Stimulated activated naive CD8-positive, alpha-beta T cell treated with anti-CD3 and anti-CD28 coated beads, Interleukin-15, amount 100 ng/mL, for 72 hours (primary cell): Measurements from ENCODE around the gene NPIPB5.
"Not testable (repeated sequence)": the region's sequence is repeated elsewhere in the genome, so short reads cannot be mapped to it uniquely, and the experiment has no call there.

Source experiments
- ATAC-seq: fragments of 150-1000 bp; cut with Tn5 transposase; 2 replicates; pipeline ENCODE4 v1.10.0; 2021; ENCODE audit warnings: mild to moderate bottlenecking, moderate library complexity
- DNase-seq, 2 donors: peaks; one replicate each; pipeline ENCODE4 v3.0.0; 2021 to 2022
- H3K27ac Mint-ChIP-seq, 2 donors: one replicate each; pipeline ENCODE4 v1.8.0; 2022; ENCODE audit warnings: mild to moderate bottlenecking in 2 of 2, mixed read lengths in 2 of 2, moderate library complexity in 2 of 2
- H3K27me3 Mint-ChIP-seq: one replicate; pipeline ENCODE4 v1.8.0; 2022; ENCODE audit warnings: mixed read lengths
- H3K4me1 Mint-ChIP-seq: one replicate; pipeline ENCODE4 v1.8.0; 2022; ENCODE audit warnings: mild to moderate bottlenecking, mixed read lengths
- H3K4me3 Mint-ChIP-seq, 2 donors: one replicate each; pipeline ENCODE4 v1.8.0; 2022; ENCODE audit warnings: mild to moderate bottlenecking in 2 of 2, mixed read lengths in 2 of 2, moderate library complexity in 1 of 2
- H3K9me3 Mint-ChIP-seq, 2 donors: one replicate each; pipeline ENCODE4 v1.8.0; 2022; ENCODE audit warnings: mixed read lengths in 2 of 2

Gene NPIPB5

DNA sequence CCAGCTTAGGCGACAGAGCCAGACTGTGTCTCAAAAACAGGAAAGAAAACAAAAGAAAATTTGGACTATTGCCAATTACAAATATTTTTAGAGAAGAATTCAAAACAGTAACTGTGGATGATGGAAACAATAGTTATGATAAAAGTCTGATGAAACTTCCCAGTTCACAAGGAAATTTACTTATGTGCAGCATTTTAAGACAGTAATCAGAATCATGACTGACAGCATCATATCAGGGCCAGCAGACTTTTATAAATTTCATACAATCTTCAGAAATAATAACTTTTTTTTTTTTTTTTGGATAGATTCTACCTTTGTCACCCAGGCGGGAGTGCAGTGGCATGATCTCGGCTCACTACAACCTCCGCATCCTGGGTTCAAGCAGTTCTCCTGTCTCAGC is at the start of gene NPIPB5:
NPIPB5 (plus strand) TSS at position 301 of the 400 bp plus-strand sequence. CDS start 2,911 bp downstream, outside the sequence.
- H3K9me3 Mint-ChIP-seq, H3K4me1 Mint-ChIP-seq, H3K27me3 Mint-ChIP-seq, H3K4me3 Mint-ChIP-seq, ATAC-seq, H3K27ac Mint-ChIP-seq, DNase-seq: not testable (repeated sequence)

- not testable (repeated sequence) for DNase-seq, ATAC-seq, H3K27me3 Mint-ChIP-seq, H3K4me3 Mint-ChIP-seq, H3K4me1 Mint-ChIP-seq, H3K27ac Mint-ChIP-seq, H3K9me3 Mint-ChIP-seq
Measured at GRCh38 chr16:22468846-22469245, 41.8 kb upstream of the NPIPB5 start.

GRCh38 chr16:22537996-22538395 is 27.3 kb downstream of the NPIPB5 start:
- H3K4me3 Mint-ChIP-seq, H3K4me1 Mint-ChIP-seq, H3K27me3 Mint-ChIP-seq, ATAC-seq, DNase-seq, H3K27ac Mint-ChIP-seq, H3K9me3 Mint-ChIP-seq: not testable (repeated sequence)

- not testable (repeated sequence) for H3K4me1 Mint-ChIP-seq, H3K4me3 Mint-ChIP-seq, H3K27ac Mint-ChIP-seq
Measured at GRCh38 chr16:22544809-22545208, 34.1 kb downstream of the NPIPB5 start.

DNA sequence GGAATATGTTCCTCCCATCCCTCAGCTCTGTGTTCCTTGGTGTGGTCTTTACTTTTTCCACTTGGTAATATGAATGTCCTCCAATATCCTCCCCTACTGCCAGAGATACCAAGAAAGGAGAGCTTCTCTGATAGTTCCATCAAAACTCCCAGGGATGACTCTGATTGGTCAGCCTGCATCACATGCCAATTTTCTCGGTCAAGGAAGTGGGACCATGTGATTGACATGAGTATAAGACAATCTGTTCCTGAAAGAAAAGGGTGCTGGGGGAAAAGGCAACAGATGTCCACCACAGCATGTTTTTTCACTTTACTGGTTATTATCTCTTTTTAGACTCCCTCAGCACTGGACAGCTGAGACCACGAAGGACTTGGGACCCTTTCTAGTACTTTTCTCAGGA is 35.9 kb downstream of the NPIPB5 start:
- H3K27me3 Mint-ChIP-seq, H3K4me1 Mint-ChIP-seq, DNase-seq, ATAC-seq, H3K9me3 Mint-ChIP-seq, H3K27ac Mint-ChIP-seq, H3K4me3 Mint-ChIP-seq: not testable (repeated sequence)

More at GRCh38 chr16:22544809-22545208, 34.1 kb downstream of the NPIPB5 start:
- DNase-seq, ATAC-seq, H3K9me3 Mint-ChIP-seq, H3K27me3 Mint-ChIP-seq: not testable (repeated sequence)

DNA sequence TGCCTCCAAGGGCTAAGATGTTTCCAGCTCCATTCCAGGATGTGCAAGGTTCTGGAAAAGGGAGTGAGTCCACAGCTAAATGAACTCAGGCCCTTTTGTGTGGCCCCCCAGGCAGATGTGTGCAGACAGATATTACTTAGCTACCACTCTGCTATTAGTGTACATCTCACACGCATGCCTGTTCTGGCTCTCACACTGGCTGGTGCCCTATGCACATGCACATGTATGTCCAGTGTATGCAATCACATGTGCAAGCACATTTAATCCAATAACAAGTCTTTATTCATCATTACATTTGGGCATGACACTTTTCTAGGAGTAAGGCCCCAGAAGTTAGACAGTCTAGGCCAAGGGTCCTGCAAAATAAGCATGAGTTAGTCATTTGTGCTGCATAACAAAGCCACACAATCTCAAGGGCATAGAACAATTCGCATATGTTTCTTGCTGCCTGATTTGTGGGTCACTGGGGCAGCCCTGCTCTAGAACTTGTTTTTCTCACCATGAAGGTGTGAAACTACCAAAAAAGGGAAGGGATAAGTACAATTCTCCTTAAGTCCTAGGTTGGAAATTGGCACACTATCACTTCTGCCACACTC is 36.6 kb downstream of the NPIPB5 start:
- H3K27ac Mint-ChIP-seq, DNase-seq, H3K27me3 Mint-ChIP-seq, ATAC-seq, H3K4me3 Mint-ChIP-seq, H3K4me1 Mint-ChIP-seq, H3K9me3 Mint-ChIP-seq: not testable (repeated sequence)

- not testable (repeated sequence) for H3K27ac Mint-ChIP-seq, H3K4me3 Mint-ChIP-seq, ATAC-seq, DNase-seq, H3K4me1 Mint-ChIP-seq, H3K9me3 Mint-ChIP-seq, H3K27me3 Mint-ChIP-seq
Measured at GRCh38 chr16:22549853-22550252, 39.2 kb downstream of the NPIPB5 start.

GRCh38 chr16:22551143-22551542 is 40.5 kb downstream of the NPIPB5 start:
- DNase-seq, H3K4me1 Mint-ChIP-seq, H3K27ac Mint-ChIP-seq, ATAC-seq, H3K9me3 Mint-ChIP-seq, H3K4me3 Mint-ChIP-seq, H3K27me3 Mint-ChIP-seq: not testable (repeated sequence)

DNA sequence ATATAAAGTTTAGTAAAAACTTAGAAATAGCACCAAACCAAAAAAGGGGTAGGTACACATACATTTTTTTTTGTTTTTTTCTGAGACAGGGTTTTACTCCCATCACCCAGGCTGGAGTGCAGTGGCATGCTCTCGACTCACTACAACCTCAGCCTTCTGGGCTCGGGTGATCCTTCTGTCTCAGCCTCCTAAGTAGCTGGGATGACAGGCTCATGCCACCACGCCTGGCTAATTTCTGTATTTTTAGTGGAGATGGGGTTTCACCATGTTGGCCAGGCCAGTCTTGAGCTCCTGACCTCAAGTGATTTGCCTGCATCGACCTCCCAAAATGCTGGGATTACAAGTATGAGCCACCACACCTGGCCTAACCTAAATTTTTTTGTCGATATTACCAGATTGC is 41.0 kb downstream of the NPIPB5 start:
- not testable (repeated sequence) for H3K4me3 Mint-ChIP-seq, H3K4me1 Mint-ChIP-seq, ATAC-seq, H3K27me3 Mint-ChIP-seq, DNase-seq, H3K9me3 Mint-ChIP-seq, H3K27ac Mint-ChIP-seq

GRCh38 chr16:22556759-22557158 is 46.1 kb downstream of the NPIPB5 start:
- DNase-seq, H3K4me3 Mint-ChIP-seq, H3K27me3 Mint-ChIP-seq, H3K9me3 Mint-ChIP-seq, H3K27ac Mint-ChIP-seq, ATAC-seq, H3K4me1 Mint-ChIP-seq: not testable (repeated sequence)
